IPS-18c (cell line): Measurements from ENCODE around the gene IGSF22.
"Not testable (repeated sequence)": the region's sequence is repeated elsewhere in the genome, so short reads cannot be mapped to it uniquely, and the experiment has no call there.

Source experiments
- H3K4me3 ChIP-seq: 2 replicates; pipeline ENCODE4 v1.7.0; 2013; ENCODE audit warnings: low read depth, mild to moderate bottlenecking, low read length, moderate library complexity; ENCODE audit not compliant: insufficient read depth
- H3K9me3 ChIP-seq: one replicate; pipeline ENCODE4 v1.6.1; 2013; ENCODE audit warnings: mild to moderate bottlenecking, low read length, moderate library complexity; ENCODE audit not compliant: control insufficient read depth, insufficient read depth

Gene IGSF22

GRCh38 chr11:18703001-18703763 lies 22.8 kb downstream of the IGSF22 start:
- Histone ChIP-seq H3K4me3 (no peak overlapping the region), H3K9me3 (no peaks in the 10 kb centered on the region)

- H3K9me3 ChIP-seq, result no peaks in the 10 kb centered on the region
- no peak overlapping the region for H3K4me3 ChIP-seq
Measured at GRCh38 chr11:18701614-18702216, 24.3 kb downstream of the IGSF22 start.

- Histone ChIP-seq H3K4me3 (no peak overlapping the region), H3K9me3 (no peaks in the 10 kb centered on the region)
Measured at GRCh38 chr11:18700872-18701271, 25.1 kb downstream of the IGSF22 start.

- no peaks in the 10 kb centered on the region for H3K9me3 ChIP-seq
Measured at GRCh38 chr11:18700375-18700774, 25.6 kb downstream of the IGSF22 start.

GRCh38 chr11:18699848-18700261 lies 26.1 kb downstream of the IGSF22 start:
- Histone ChIP-seq H3K9me3 (no peaks in the 10 kb centered on the region), H3K4me3 (no peak overlapping the region; the same call in 1 of the 2 replicates)

More at GRCh38 chr11:18700375-18700774, 25.6 kb downstream of the IGSF22 start:
- H3K4me3 ChIP-seq, result no peak overlapping the region

- no peaks in the 10 kb centered on the region for H3K9me3 ChIP-seq
- peak overlapping the region; percentile 71 for H3K4me3 ChIP-seq
Measured at GRCh38 chr11:18699269-18699596, 26.8 kb downstream of the IGSF22 start.

GRCh38 chr11:18698341-18699268 lies 27.4 kb downstream of the IGSF22 start, which contains the start of gene TMEM86A:
Gene TMEM86A, plus strand, starts transcription at chr11:18698779. Its CDS starts 108 bp downstream, at chr11:18698887.
- Histone ChIP-seq H3K9me3 (no peaks in the 10 kb centered on the region), H3K4me3 (peak within 1 kb of the TSS; percentile 71)

- no peak overlapping the region for H3K4me3 ChIP-seq
Measured at GRCh38 chr11:18697576-18697975, 28.4 kb downstream of the IGSF22 start.

GRCh38 chr11:18696638-18697225 lies 29.3 kb downstream of the IGSF22 start:
- H3K4me3 ChIP-seq, result no peak overlapping the region
- no peaks in the 10 kb centered on the region for H3K9me3 ChIP-seq

More at GRCh38 chr11:18697576-18697975, 28.4 kb downstream of the IGSF22 start:
- no peaks in the 10 kb centered on the region for H3K9me3 ChIP-seq

GRCh38 chr11:18692941-18693760 lies 32.8 kb downstream of the IGSF22 start:
- Histone ChIP-seq H3K9me3 (no peaks in the 10 kb centered on the region), H3K4me3 (no peak overlapping the region)

GRCh38 chr11:18691467-18692140 lies 34.4 kb downstream of the IGSF22 start:
- not testable (repeated sequence) for H3K4me3 ChIP-seq, H3K9me3 ChIP-seq

- H3K4me3 ChIP-seq, result no peak overlapping the region
- no peaks in the 10 kb centered on the region for H3K9me3 ChIP-seq
Measured at GRCh38 chr11:18684267-18684666, 41.7 kb downstream of the IGSF22 start.

- H3K9me3 ChIP-seq, result no peaks in the 10 kb centered on the region
- H3K4me3 ChIP-seq, result no peak overlapping the region
Measured at GRCh38 chr11:18682466-18682865, 43.5 kb downstream of the IGSF22 start.

GRCh38 chr11:18681949-18682348 lies 44.0 kb downstream of the IGSF22 start:
- not testable (repeated sequence) for H3K4me3 ChIP-seq, H3K9me3 ChIP-seq

GRCh38 chr11:18677560-18677959 lies 48.4 kb downstream of the IGSF22 start:
- no peak overlapping the region for H3K4me3 ChIP-seq
- no peaks in the 10 kb centered on the region for H3K9me3 ChIP-seq

GRCh38 chr11:18676803-18677202 lies 49.2 kb downstream of the IGSF22 start:
- no peaks in the 10 kb centered on the region for H3K9me3 ChIP-seq
- H3K4me3 ChIP-seq, result no peak overlapping the region
